GM23338 (cell line): Measurements from ENCODE around the gene BCL2L2. TPM values are rescaled to one million over a fixed set of nuclear protein-coding genes. Genes with fewer than 3 reads are reported as not detected.

Source experiments
- ATAC-seq: fragments of 200-7000 bp; cut with Tn5 transposase; 3 replicates; pipeline ENCODE4 v1.9.1; 2020
- DNase-seq: peaks from one replicate; pipeline ENCODE4 v3.0.0-alpha.2; 2015; ENCODE audit warnings: low spot score
- H2AFZ ChIP-seq: fragments of 200-600 bp; sonication (generic); 2 replicates; pipeline ENCODE4 v1.8.0; 2016; ENCODE audit warnings: antibody characterized with exemption, mild to moderate bottlenecking, moderate library complexity
- H3F3A ChIP-seq: fragments of 200-600 bp; sonication (generic); replicated peaks from 2 replicates; pipeline ENCODE4 v1.8.0; 2017; ENCODE audit warnings: antibody characterized with exemption, mixed run types, low read depth
- H3K27ac ChIP-seq: fragments of 200-600 bp; sonication (generic); 2 replicates; pipeline ENCODE4 v1.6.1; 2016; ENCODE audit warnings: low read depth
- H3K27me3 ChIP-seq: fragments of 200-600 bp; sonication (generic); 2 replicates; pipeline ENCODE4 v1.8.0; 2016; ENCODE audit warnings: mild to moderate bottlenecking, mixed run types, moderate library complexity; ENCODE audit not compliant: insufficient read depth
- H3K36me3 ChIP-seq: fragments of 200-600 bp; sonication (generic); 2 replicates; pipeline ENCODE4 v1.8.0; 2016; ENCODE audit warnings: mild to moderate bottlenecking; ENCODE audit not compliant: insufficient read depth
- H3K4me1 ChIP-seq: fragments of 200-600 bp; sonication (generic); 2 replicates; pipeline ENCODE4 v1.8.0; 2016; ENCODE audit warnings: mild to moderate bottlenecking, moderate library complexity; ENCODE audit not compliant: insufficient read depth
- H3K4me2 ChIP-seq: fragments of 200-600 bp; sonication (generic); 2 replicates; pipeline ENCODE4 v1.7.1; 2017; ENCODE audit warnings: mixed run types
- H3K4me3 ChIP-seq: fragments of 200-600 bp; sonication (generic); 2 replicates; pipeline ENCODE4 v1.6.1; 2016; ENCODE audit warnings: mixed run types
- H3K79me2 ChIP-seq: fragments of 200-600 bp; sonication (generic); replicated peaks from 2 replicates; pipeline ENCODE4 v1.8.0; 2017; ENCODE audit warnings: mild to moderate bottlenecking; ENCODE audit not compliant: insufficient read depth
- H3K9me2 ChIP-seq: fragments of 200-600 bp; sonication (generic); 2 replicates; pipeline ENCODE4 v1.8.0; 2017; ENCODE audit not compliant: insufficient read depth
- H4K20me1 ChIP-seq: fragments of 200-600 bp; sonication (generic); replicated peaks from 2 replicates; pipeline ENCODE4 v1.8.0; 2017; ENCODE audit warnings: mild to moderate bottlenecking; ENCODE audit not compliant: insufficient read depth
- H3K27ac Mint-ChIP-seq: 2 replicates; pipeline ENCODE4 v1.8.0; 2020; ENCODE audit warnings: inconsistent platforms, mild to moderate bottlenecking, moderate library complexity, mixed read lengths
- H3K27me3 Mint-ChIP-seq: 3 replicates; pipeline ENCODE4 v1.8.0; 2022; ENCODE audit warnings: low read depth, mild to moderate bottlenecking, moderate library complexity, mixed read lengths, inconsistent platforms; ENCODE audit not compliant: insufficient read depth, poor library complexity
- H3K36me3 Mint-ChIP-seq: 3 replicates; pipeline ENCODE4 v1.8.0; 2021; ENCODE audit warnings: low read depth, mild to moderate bottlenecking, inconsistent platforms, moderate library complexity, mixed read lengths
- H3K4me1 Mint-ChIP-seq: 3 replicates; pipeline ENCODE4 v1.8.0; 2020; ENCODE audit warnings: mild to moderate bottlenecking, inconsistent platforms, mixed read lengths
- H3K4me3 Mint-ChIP-seq: 3 replicates; pipeline ENCODE4 v1.8.0; 2021; ENCODE audit warnings: moderate library complexity, mild to moderate bottlenecking, inconsistent platforms, mixed read lengths
- H3K9me3 Mint-ChIP-seq: 3 replicates; pipeline ENCODE4 v1.8.0; 2020; ENCODE audit warnings: moderate library complexity, mild to moderate bottlenecking, inconsistent platforms, mixed read lengths
- CREB1 ChIP-seq: fragments of 250-450 bp; sonication (Bioruptor Pico); IDR thresholded peaks from 2 replicates; pipeline ENCODE4 v1.5.0; 2020; ENCODE audit warnings: low read depth, mild to moderate bottlenecking, moderate library complexity
- CTCF ChIP-seq, 2 experiments: fragments of 200-600 bp in 1 of 2; sonication (generic) in 1 of 2; conservative IDR thresholded peaks; 2 replicates each; pipeline versions ENCODE4 v1.5.1 to v1.6.1; 2016 to 2017; ENCODE audit warnings: antibody characterized with exemption in 2 of 2, low read depth in 2 of 2, mild to moderate bottlenecking in 2 of 2, moderate library complexity in 1 of 2
- ETS1 ChIP-seq: IDR thresholded peaks from 2 replicates; pipeline ENCODE4 v1.6.1; 2016; ENCODE audit warnings: antibody characterized with exemption
- EZH2 ChIP-seq: fragments of 200-600 bp; sonication (generic); IDR thresholded peaks from one replicate; pipeline ENCODE4 v1.8.0; 2017; ENCODE audit warnings: antibody characterized with exemption, mild to moderate bottlenecking, low read depth; ENCODE audit not compliant: unreplicated experiment
- EZH2phosphoT487 ChIP-seq: fragments of 200-600 bp; sonication (generic); IDR thresholded peaks from one replicate; pipeline ENCODE4 v1.8.1; 2018; ENCODE audit warnings: antibody characterized with exemption; ENCODE audit not compliant: unreplicated experiment
- JUNB ChIP-seq: IDR thresholded peaks from one replicate; pipeline ENCODE4 v1.6.1; 2016; ENCODE audit warnings: antibody characterized with exemption; ENCODE audit not compliant: unreplicated experiment
- NANOG ChIP-seq: IDR thresholded peaks from 2 replicates; pipeline ENCODE4 v1.6.1; 2016; ENCODE audit warnings: antibody characterized with exemption, borderline replicate concordance
- POLR2AphosphoS5 ChIP-seq: IDR thresholded peaks from 2 replicates; pipeline ENCODE4 v1.6.1; 2016; ENCODE audit warnings: antibody characterized with exemption, low read depth
- REST ChIP-seq: IDR thresholded peaks from one replicate; pipeline ENCODE4 v1.6.1; 2018; ENCODE audit warnings: antibody characterized with exemption; ENCODE audit not compliant: unreplicated experiment
- STAT1 ChIP-seq: IDR thresholded peaks from one replicate; pipeline ENCODE4 v1.6.1; 2016; ENCODE audit warnings: antibody characterized with exemption; ENCODE audit not compliant: unreplicated experiment
- ZNF114 ChIP-seq: fragments of 250-450 bp; sonication (Bioruptor Pico); IDR thresholded peaks from 2 replicates; pipeline ENCODE4 v1.5.0; 2020; ENCODE audit warnings: mild to moderate bottlenecking, moderate library complexity
- ZNF331 ChIP-seq: fragments of 250-450 bp; sonication (Bioruptor Pico); IDR thresholded peaks from 2 replicates; pipeline ENCODE4 v1.5.0; 2020; ENCODE audit warnings: low read depth, mild to moderate bottlenecking, moderate library complexity
- ZNF462 ChIP-seq: fragments of 250-450 bp; sonication (Bioruptor Pico); IDR thresholded peaks from 2 replicates; pipeline ENCODE4 v1.5.0; 2020; ENCODE audit warnings: mild to moderate bottlenecking, moderate library complexity
- polyA plus RNA-seq: library from polyadenylated mRNA; unstranded; fragments of >200 nt; fragmentation: Nextera tagmentation; extraction: Ambion mirVana; gene quantifications from 2 replicates; pipeline ENCODE4 v1.2.1, GENCODE V29; 2016
- total RNA-seq: library from RNA; depleted of rRNA; stranded (reverse); fragments of >200 nt; shearing (Covaris generic); gene quantifications from 2 replicates; pipeline ENCODE4 v1.2.3, GENCODE V29; 2014

Gene BCL2L2
- total and polyA plus RNA-seq, 2 experiments from 2014 or later: 3.5 to 12.3 TPM

- Mint-ChIP-seq H3K27ac (no peak overlapping the region), H3K36me3 (peaks cover 12% of the 10 kb centered on the region; the same call in 2 of the 3 replicates), H3K4me3 (no peak overlapping the region), H3K4me1 (no peaks in the 10 kb centered on the region), H3K27me3 (peaks cover 2% of the 10 kb centered on the region), H3K9me3 (peaks cover 51% of the 10 kb centered on the region)
- TF ChIP-seq EZH2 (no peak), ZNF114 (CRISPR knock-in tag) (no peak), STAT1 (no peak), CTCF (conservative IDR thresholded peaks at IDR 0.05; ENCODE audit: low read depth in 2 of 2) (no peak), ETS1 (no peak), ZNF331 (CRISPR knock-in tag) (no peak), NANOG (no peak), REST (no peak), EZH2phosphoT487 (no peak), JUNB (no peak), POLR2AphosphoS5 (no peak), ZNF462 (CRISPR knock-in tag) (no peak), CREB1 (CRISPR knock-in tag) (no peak)
- DNase-seq (peak; percentile 48), ATAC-seq (no peak)
- Histone ChIP-seq H3K4me1 (no peaks in the 10 kb centered on the region), H2AFZ (no peak overlapping the region), H3F3A (no peaks in the 10 kb centered on the region), H3K9me2 (0 out of 2 replicates have a peak, but pooled peaks cover 10% of the 10 kb centered on the region), H3K4me2 (no peak overlapping the region), H3K79me2 (no peaks in the 10 kb centered on the region), H4K20me1 (no peaks in the 10 kb centered on the region), H3K4me3 (no peak overlapping the region), H3K27me3 (no peaks in the 10 kb centered on the region; the same call in 1 of the 2 replicates), H3K27ac (no peak overlapping the region), H3K36me3 (0 out of 2 replicates have a peak, but pooled peaks cover 4% of the 10 kb centered on the region)
These were observed 33.1 kb downstream of the BCL2L2 start for GRCh38 chr14:23339506-23340268.
